ENCODE measurements around the gene RAB43.
"Not testable (repeated sequence)": the region's sequence is repeated elsewhere in the genome, so short reads cannot be mapped to it uniquely, and the experiment has no call there.

Gene RAB43

GRCh38 chr3:129104051-129104450, 17.6 kb downstream of the RAB43 start:
- DNase-seq, result no peak
- in situ Hi-C loops (cut with MboI; ENCODE audit: low pct_unique_long_range_greater_than_20kb, low sequenced_read_pairs), result no loop called here

- DNase-seq, result no peak
- in situ Hi-C loops (cut with MboI; ENCODE audit: low pct_unique_long_range_greater_than_20kb, low sequenced_read_pairs), result no loop called here
These were observed 18.3 kb downstream of the RAB43 start for GRCh38 chr3:129103296-129103695.

- DNase-seq, result no peak
- in situ Hi-C loops (cut with MboI; ENCODE audit: low pct_unique_long_range_greater_than_20kb, low sequenced_read_pairs), result no loop called here
These were observed 20.1 kb downstream of the RAB43 start for GRCh38 chr3:129101370-129102138.

- in situ Hi-C loops (cut with MboI; ENCODE audit: low pct_unique_long_range_greater_than_20kb, low sequenced_read_pairs), result no loop called here
- no peak for DNase-seq
These were observed 21.3 kb downstream of the RAB43 start for GRCh38 chr3:129100274-129100673.

- DNase-seq, result no peak
- in situ Hi-C loops (cut with MboI; ENCODE audit: low pct_unique_long_range_greater_than_20kb, low sequenced_read_pairs), result no loop called here
These were observed 26.3 kb downstream of the RAB43 start for GRCh38 chr3:129095285-129095684.

GRCh38 chr3:129088312-129088711, 33.3 kb downstream of the RAB43 start:
- DNase-seq; in situ Hi-C loops (cut with MboI; ENCODE audit: low pct_unique_long_range_greater_than_20kb, low sequenced_read_pairs): not testable (repeated sequence)

- in situ Hi-C loops (cut with MboI; ENCODE audit: low pct_unique_long_range_greater_than_20kb, low sequenced_read_pairs), result not testable (repeated sequence)
- peak; percentile 73 for DNase-seq
These were observed 33.7 kb downstream of the RAB43 start for GRCh38 chr3:129087904-129088303.

- no peak for DNase-seq
- in situ Hi-C loops (cut with MboI; ENCODE audit: low pct_unique_long_range_greater_than_20kb, low sequenced_read_pairs), result no loop called here
These were observed 34.4 kb downstream of the RAB43 start for GRCh38 chr3:129087138-129087702.

- DNase-seq, result no peak
- in situ Hi-C loops (cut with MboI; ENCODE audit: low pct_unique_long_range_greater_than_20kb, low sequenced_read_pairs), result no loop called here
These were observed 35.8 kb downstream of the RAB43 start for GRCh38 chr3:129085818-129086217.

- in situ Hi-C loops (cut with MboI; ENCODE audit: low pct_unique_long_range_greater_than_20kb, low sequenced_read_pairs), result no loop called here
- no peak for DNase-seq
These were observed 36.4 kb downstream of the RAB43 start for GRCh38 chr3:129085165-129085715.

- DNase-seq, result no peak
- in situ Hi-C loops (cut with MboI; ENCODE audit: low pct_unique_long_range_greater_than_20kb, low sequenced_read_pairs), result no loop called here
These were observed 37.1 kb downstream of the RAB43 start for GRCh38 chr3:129084501-129084900.

- DNase-seq, result no peak
- in situ Hi-C loops (cut with MboI; ENCODE audit: low pct_unique_long_range_greater_than_20kb, low sequenced_read_pairs), result no loop called here
These were observed 39.6 kb downstream of the RAB43 start for GRCh38 chr3:129082026-129082425.

- in situ Hi-C loops (cut with MboI; ENCODE audit: low pct_unique_long_range_greater_than_20kb, low sequenced_read_pairs), result no loop called here
- DNase-seq, result no peak
These were observed 40.1 kb downstream of the RAB43 start for GRCh38 chr3:129081503-129081902.

- no peak for DNase-seq
- in situ Hi-C loops (cut with MboI; ENCODE audit: low pct_unique_long_range_greater_than_20kb, low sequenced_read_pairs), result no loop called here
These were observed 43.1 kb downstream of the RAB43 start for GRCh38 chr3:129078510-129078909.

GRCh38 chr3:129077222-129077621, 44.4 kb downstream of the RAB43 start:
- in situ Hi-C loops (cut with MboI; ENCODE audit: low pct_unique_long_range_greater_than_20kb, low sequenced_read_pairs), result no loop called here
- DNase-seq, result no peak

- peak; percentile 85 for DNase-seq
- in situ Hi-C loops (cut with MboI; ENCODE audit: low pct_unique_long_range_greater_than_20kb, low sequenced_read_pairs), result no loop called here
These were observed 51.3 kb downstream of the RAB43 start for GRCh38 chr3:129070086-129070885.

- in situ Hi-C loops (cut with MboI; ENCODE audit: low pct_unique_long_range_greater_than_20kb, low sequenced_read_pairs); DNase-seq: not testable (repeated sequence)
These were observed 52.1 kb downstream of the RAB43 start for GRCh38 chr3:129069313-129070085.

- DNase-seq, result no peak
- in situ Hi-C loops (cut with MboI; ENCODE audit: low pct_unique_long_range_greater_than_20kb, low sequenced_read_pairs), result no loop called here
These were observed 53.2 kb downstream of the RAB43 start for GRCh38 chr3:129068291-129068886.

GRCh38 chr3:129067719-129068118, 53.9 kb downstream of the RAB43 start:
- DNase-seq; in situ Hi-C loops (cut with MboI; ENCODE audit: low pct_unique_long_range_greater_than_20kb, low sequenced_read_pairs): not testable (repeated sequence)

Data from KBM-7 (cell line).